K562 (cell line): ENCODE measurements around the gene SOX12. TPM values are rescaled to one million over a fixed set of nuclear protein-coding genes. Genes with fewer than 3 reads are reported as not detected.
A peak's percentile ranks its signal among the peaks of the same experiment; 100 is the strongest.

Experiments
- ARID1B ChIP-seq: fragments of 450-650 bp; IDR thresholded peaks from 2 replicates; pipeline ENCODE4 v1.6.1; 2016; ENCODE audit warnings: antibody characterized with exemption, mild to moderate bottlenecking, inconsistent platforms
- BCLAF1 ChIP-seq, 2 experiments: fragments of 450-650 bp in 1 of 2; IDR thresholded peaks; 2 replicates each; pipeline ENCODE4 v1.6.1; 2011 to 2017; ENCODE audit warnings: low read depth in 2 of 2, antibody characterized with exemption in 1 of 2, borderline replicate concordance in 1 of 2, low read length in 1 of 2, mild to moderate bottlenecking in 1 of 2, mixed read lengths in 1 of 2; ENCODE audit not compliant: control insufficient read depth in 1 of 2
- CBFA2T3 ChIP-seq: fragments of 450-650 bp; IDR thresholded peaks from 2 replicates; pipeline ENCODE4 v1.6.1; 2017
- CBX3 ChIP-seq, 2 experiments: IDR thresholded peaks; 1 replicate in 1 of 2; 2 replicates in 1 of 2; pipeline ENCODE4 v1.6.1; 2012; ENCODE audit warnings: inconsistent platforms in 2 of 2, low read length in 2 of 2, borderline replicate concordance in 1 of 2, control low read depth in 1 of 2
- EP400 ChIP-seq: fragments of 450-650 bp; IDR thresholded peaks from 2 replicates; pipeline ENCODE4 v1.6.1; 2017; ENCODE audit warnings: antibody characterized with exemption, mild to moderate bottlenecking, moderate library complexity
- ETS1 ChIP-seq: conservative IDR thresholded peaks from 2 replicates; pipeline ENCODE4 v1.6.1; 2011; ENCODE audit warnings: low read depth, mild to moderate bottlenecking, low read length; ENCODE audit not compliant: control insufficient read depth
- FOXA3 ChIP-seq, 2 experiments: fragments of 450-650 bp in 1 of 2; sonication (generic) in 1 of 2; formaldehyde crosslinking; IDR thresholded peaks in 1 of 2; conservative IDR thresholded peaks in 1 of 2; 2 replicates each; pipeline versions ENCODE4 v1.4.0 to v1.8.0; 2020 to 2022; ENCODE audit warnings: mild to moderate bottlenecking in 2 of 2, missing genetic modification reagents in 1 of 2
- PPARD ChIP-seq: fragments of 250-450 bp; sonication (Bioruptor Pico); IDR thresholded peaks from 2 replicates; pipeline ENCODE4 v1.8.0; 2022; ENCODE audit warnings: inconsistent platforms, mild to moderate bottlenecking, moderate library complexity
- RB1 ChIP-seq: fragments of 450-650 bp; IDR thresholded peaks from 2 replicates; pipeline ENCODE4 v1.6.1; 2017; ENCODE audit warnings: low read depth, mild to moderate bottlenecking
- SMARCC2 ChIP-seq: fragments of 450-650 bp; IDR thresholded peaks from 2 replicates; pipeline ENCODE4 v1.6.1; 2017; ENCODE audit warnings: antibody characterized with exemption, moderate library complexity, mild to moderate bottlenecking, low read depth
- SPI1 ChIP-seq: IDR thresholded peaks from 2 replicates; pipeline ENCODE4 v1.6.1; 2011; ENCODE audit warnings: low read depth, low read length, control low read depth, borderline replicate concordance
- ZBTB8A ChIP-seq: fragments of 450-650 bp; IDR thresholded peaks from 2 replicates; pipeline ENCODE4 v1.6.1; 2018; ENCODE audit warnings: mild to moderate bottlenecking, moderate library complexity; ENCODE audit not compliant: partially characterized antibody
- polyA plus RNA-seq, 8 experiments: library from polyadenylated mRNA; depleted of rRNA in 4 of 8; stranded (reverse) in 5 of 8; unstranded in 3 of 8; fragments of >200 nt; fragmentation: Nextera tagmentation in 2 of 8; fragmentation: Illumina TruSeq in 1 of 8; extraction: Ambion mirVana in 2 of 8; extraction: Trizol in 1 of 8; gene quantifications; 2 replicates each; pipeline versions ENCODE4 v1.2.1 to v1.2.3, GENCODE V29; 2011 to 2014; ENCODE audit warnings: inconsistent platforms in 1 of 8, missing spikeins in 1 of 8
- total RNA-seq, 7 experiments: library from RNA; depleted of rRNA in 6 of 7; stranded (reverse); fragments of >200 nt in 6 of 7; fragmentation: Illumina TruSeq in 2 of 7; extraction: Trizol in 2 of 7; gene quantifications; 2 replicates each; pipeline versions ENCODE4 v1.2.1 to v1.2.3, GENCODE V29; 2011 to 2021; ENCODE audit warnings: low replicate concordance in 1 of 7
- TF ChIP-seq, protein P1 (sequence below): sonication (generic); formaldehyde crosslinking; IDR thresholded peaks from 2 replicates; pipeline ENCODE4 v1.8.1; 2023; ENCODE audit warnings: mild to moderate bottlenecking, missing genetic modification reagents

Gene SOX12
- total and polyA plus RNA-seq, 9 of the 15 experiments (the other 6 are each of a cell fraction or from before 2014, with no cell fraction given), result 0.42 to 26.3 (median 2.6) TPM

DNA sequence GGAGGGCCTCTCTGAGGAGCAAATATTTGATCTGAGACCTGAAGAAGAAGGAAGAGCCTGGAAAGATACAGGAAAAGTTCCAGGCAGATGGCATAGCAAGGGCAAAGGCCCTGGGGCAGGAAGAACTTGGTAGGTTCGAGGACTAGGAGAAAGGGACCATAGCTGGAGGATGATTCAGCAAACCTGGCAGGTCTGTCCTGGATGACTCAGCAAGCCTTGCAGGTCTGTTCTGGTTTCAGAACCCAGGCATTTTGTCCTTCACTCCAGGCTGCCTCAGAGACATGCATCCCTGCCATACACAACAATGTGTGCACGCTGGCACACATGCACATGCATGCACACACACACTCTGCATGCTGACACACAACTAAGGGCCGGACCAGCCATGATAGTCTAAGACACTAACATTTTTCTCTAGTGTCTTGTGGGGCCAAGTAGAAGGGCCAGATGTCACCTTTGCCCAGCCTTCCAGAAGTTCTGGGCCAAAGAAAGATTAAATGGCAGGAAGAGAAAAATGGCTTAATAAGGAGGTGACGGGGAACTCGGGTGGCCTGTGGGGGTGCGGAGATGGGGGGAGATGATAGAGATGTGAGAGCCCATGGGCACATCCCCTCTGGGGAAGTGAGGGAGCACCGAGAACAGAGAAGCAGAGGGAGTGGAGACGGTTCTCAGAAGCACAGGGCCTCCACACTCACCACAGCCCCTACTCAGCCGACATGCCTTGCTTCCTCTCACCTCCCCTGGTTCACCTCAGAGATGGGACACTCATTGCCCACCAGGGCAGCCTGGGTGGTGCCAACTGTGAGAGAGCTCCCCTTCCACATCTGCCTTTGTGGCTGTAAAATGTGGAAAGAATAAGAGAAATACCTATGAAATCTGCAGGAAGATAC lies 39.8 kb downstream of the SOX12 start (continued):
- TF ChIP-seq BCLAF1 (IDR thresholded peaks at IDR 0.05; ENCODE audit: borderline replicate concordance in 1 of 2, control insufficient read depth in 1 of 2, low read depth in 2 of 2, low read length in 1 of 2) (no peak), FOXA3 (CRISPR knock-in tag; conservative IDR thresholded peaks at IDR 0.05 in 1 of 2, IDR thresholded peaks at IDR 0.05 in 1 of 2) (peak in 1 of 2 experiments; percentile 31; a peak in 1 of 4 replicates), SPI1 (no peak), EP400 (peak; percentile 38), ETS1 (no peak), ZBTB8A (no peak), PPARD (no peak), RB1 (0 out of 2 replicates have a peak, but pooled peaks have one; percentile 45), ARID1B (peak; percentile 65), CBX3 (IDR thresholded peaks at IDR 0.05; ENCODE audit: borderline replicate concordance in 1 of 2, low read length in 2 of 2) (no peak), SMARCC2 (peak; percentile 50; the same call in 1 of the 2 replicates), CBFA2T3 (peak; percentile 28; the same call in 1 of the 2 replicates)
- TF ChIP-seq, protein P1, sequence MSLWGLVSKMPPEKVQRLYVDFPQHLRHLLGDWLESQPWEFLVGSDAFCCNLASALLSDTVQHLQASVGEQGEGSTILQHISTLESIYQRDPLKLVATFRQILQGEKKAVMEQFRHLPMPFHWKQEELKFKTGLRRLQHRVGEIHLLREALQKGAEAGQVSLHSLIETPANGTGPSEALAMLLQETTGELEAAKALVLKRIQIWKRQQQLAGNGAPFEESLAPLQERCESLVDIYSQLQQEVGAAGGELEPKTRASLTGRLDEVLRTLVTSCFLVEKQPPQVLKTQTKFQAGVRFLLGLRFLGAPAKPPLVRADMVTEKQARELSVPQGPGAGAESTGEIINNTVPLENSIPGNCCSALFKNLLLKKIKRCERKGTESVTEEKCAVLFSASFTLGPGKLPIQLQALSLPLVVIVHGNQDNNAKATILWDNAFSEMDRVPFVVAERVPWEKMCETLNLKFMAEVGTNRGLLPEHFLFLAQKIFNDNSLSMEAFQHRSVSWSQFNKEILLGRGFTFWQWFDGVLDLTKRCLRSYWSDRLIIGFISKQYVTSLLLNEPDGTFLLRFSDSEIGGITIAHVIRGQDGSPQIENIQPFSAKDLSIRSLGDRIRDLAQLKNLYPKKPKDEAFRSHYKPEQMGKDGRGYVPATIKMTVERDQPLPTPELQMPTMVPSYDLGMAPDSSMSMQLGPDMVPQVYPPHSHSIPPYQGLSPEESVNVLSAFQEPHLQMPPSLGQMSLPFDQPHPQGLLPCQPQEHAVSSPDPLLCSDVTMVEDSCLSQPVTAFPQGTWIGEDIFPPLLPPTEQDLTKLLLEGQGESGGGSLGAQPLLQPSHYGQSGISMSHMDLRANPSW (CRISPR knock-in tag), result no peak
